MM.1S (cell line): Measurements from ENCODE around the gene FBXO48.

Source experiments
- DNase-seq: peaks from one replicate; pipeline ENCODE4 v3.0.0-alpha.2; 2015
- H2AFZ ChIP-seq: fragments of 300-600 bp; sonication (generic); 2 replicates; pipeline ENCODE4 v1.6.0; 2016; ENCODE audit warnings: antibody characterized with exemption, low read length
- H3F3A ChIP-seq: fragments of 300-600 bp; sonication (generic); 2 replicates; pipeline ENCODE4 v1.6.1; 2016; ENCODE audit warnings: mild to moderate bottlenecking, antibody characterized with exemption, low read length, moderate library complexity, mixed read lengths; ENCODE audit not compliant: insufficient read depth
- H3K27ac ChIP-seq: fragments of 300-600 bp; sonication (generic); 2 replicates; pipeline ENCODE4 v1.5.1; 2016; ENCODE audit warnings: mild to moderate bottlenecking, low read length
- H3K27me3 ChIP-seq: fragments of 300-600 bp; sonication (generic); replicated peaks from 2 replicates; pipeline ENCODE4 v1.6.0; 2016; ENCODE audit warnings: low read length; ENCODE audit not compliant: insufficient read depth
- H3K36me3 ChIP-seq: fragments of 300-600 bp; sonication (generic); replicated peaks from 2 replicates; pipeline ENCODE4 v1.6.1; 2016; ENCODE audit warnings: mild to moderate bottlenecking, low read length, mixed read lengths; ENCODE audit not compliant: insufficient read depth
- H3K4me1 ChIP-seq: fragments of 300-600 bp; sonication (generic); 2 replicates; pipeline ENCODE4 v1.6.1; 2016; ENCODE audit warnings: low read length, mixed read lengths
- H3K4me2 ChIP-seq: fragments of 300-600 bp; sonication (generic); 2 replicates; pipeline ENCODE4 v1.6.0; 2016; ENCODE audit warnings: low read depth, low read length
- H3K4me3 ChIP-seq: fragments of 300-600 bp; sonication (generic); 2 replicates; pipeline ENCODE4 v1.5.1; 2016; ENCODE audit warnings: low read length, mixed read lengths
- H3K79me2 ChIP-seq: fragments of 300-600 bp; sonication (generic); 2 replicates; pipeline ENCODE4 v1.6.1; 2016; ENCODE audit warnings: mixed run types, low read length, mixed read lengths
- H3K9ac ChIP-seq: fragments of 300-600 bp; sonication (generic); 2 replicates; pipeline ENCODE4 v1.6.1; 2016; ENCODE audit warnings: low read length, mixed read lengths
- H3K9me2 ChIP-seq: fragments of 300-600 bp; sonication (generic); replicated peaks from 2 replicates; pipeline ENCODE4 v1.6.1; 2016; ENCODE audit warnings: mild to moderate bottlenecking, low read length, mixed read lengths; ENCODE audit not compliant: insufficient read depth
- H3K9me3 ChIP-seq: fragments of 300-600 bp; sonication (generic); replicated peaks from 2 replicates; pipeline ENCODE4 v1.6.1; 2016; ENCODE audit warnings: mild to moderate bottlenecking, low read length, mixed read lengths; ENCODE audit not compliant: insufficient read depth
- H4K20me1 ChIP-seq: fragments of 300-600 bp; sonication (generic); 2 replicates; pipeline ENCODE4 v1.6.1; 2016; ENCODE audit warnings: mild to moderate bottlenecking, low read length, moderate library complexity, mixed read lengths; ENCODE audit not compliant: insufficient read depth
- EZH2 ChIP-seq: fragments of 300-600 bp; sonication (generic); optimal IDR thresholded peaks from 2 replicates; pipeline ENCODE3; 2017; ENCODE audit warnings: low read depth, mild to moderate bottlenecking, antibody characterized with exemption, low read length, mixed read lengths
- EZH2phosphoT487 ChIP-seq: fragments of 300-600 bp; sonication (generic); IDR thresholded peaks from 2 replicates; pipeline ENCODE4 v1.6.1; 2018; ENCODE audit warnings: antibody characterized with exemption, low read length
- TF ChIP-seq, protein P1 (sequence below): fragments of 300-600 bp; sonication (generic); IDR thresholded peaks from 2 replicates; pipeline ENCODE4 v1.5.1; 2016; ENCODE audit warnings: antibody characterized with exemption, low read length, mixed read lengths

FBXO48 gene

GRCh38 chr2:68472796-68473414 is 5.8 kb upstream of the FBXO48 start:
- no peak for DNase-seq
- H3K9me3 ChIP-seq = no peaks in the 10 kb centered on the region
- H3K9me2 ChIP-seq = no peaks in the 10 kb centered on the region
- H3K79me2 ChIP-seq = peaks cover 5% of the 10 kb centered on the region
- no peak overlapping the region for H3K4me2 ChIP-seq
- no peak overlapping the region for H3K27ac ChIP-seq
- no peak overlapping the region for H2AFZ ChIP-seq
- H3K4me1 ChIP-seq = peaks cover 5% of the 10 kb centered on the region; the same call in 1 of the 2 replicates
- no peaks in the 10 kb centered on the region for H3F3A ChIP-seq
- TF ChIP-seq EZH2 (no peak), EZH2phosphoT487 (no peak)
- TF ChIP-seq, protein P1, sequence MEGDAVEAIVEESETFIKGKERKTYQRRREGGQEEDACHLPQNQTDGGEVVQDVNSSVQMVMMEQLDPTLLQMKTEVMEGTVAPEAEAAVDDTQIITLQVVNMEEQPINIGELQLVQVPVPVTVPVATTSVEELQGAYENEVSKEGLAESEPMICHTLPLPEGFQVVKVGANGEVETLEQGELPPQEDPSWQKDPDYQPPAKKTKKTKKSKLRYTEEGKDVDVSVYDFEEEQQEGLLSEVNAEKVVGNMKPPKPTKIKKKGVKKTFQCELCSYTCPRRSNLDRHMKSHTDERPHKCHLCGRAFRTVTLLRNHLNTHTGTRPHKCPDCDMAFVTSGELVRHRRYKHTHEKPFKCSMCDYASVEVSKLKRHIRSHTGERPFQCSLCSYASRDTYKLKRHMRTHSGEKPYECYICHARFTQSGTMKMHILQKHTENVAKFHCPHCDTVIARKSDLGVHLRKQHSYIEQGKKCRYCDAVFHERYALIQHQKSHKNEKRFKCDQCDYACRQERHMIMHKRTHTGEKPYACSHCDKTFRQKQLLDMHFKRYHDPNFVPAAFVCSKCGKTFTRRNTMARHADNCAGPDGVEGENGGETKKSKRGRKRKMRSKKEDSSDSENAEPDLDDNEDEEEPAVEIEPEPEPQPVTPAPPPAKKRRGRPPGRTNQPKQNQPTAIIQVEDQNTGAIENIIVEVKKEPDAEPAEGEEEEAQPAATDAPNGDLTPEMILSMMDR = no peak
- H3K27me3 ChIP-seq = no peaks in the 10 kb centered on the region
- no peak overlapping the region for H3K4me3 ChIP-seq
- H3K9ac ChIP-seq = no peak overlapping the region
- H4K20me1 ChIP-seq = no peaks in the 10 kb centered on the region
- H3K36me3 ChIP-seq = no peaks in the 10 kb centered on the region

DNA sequence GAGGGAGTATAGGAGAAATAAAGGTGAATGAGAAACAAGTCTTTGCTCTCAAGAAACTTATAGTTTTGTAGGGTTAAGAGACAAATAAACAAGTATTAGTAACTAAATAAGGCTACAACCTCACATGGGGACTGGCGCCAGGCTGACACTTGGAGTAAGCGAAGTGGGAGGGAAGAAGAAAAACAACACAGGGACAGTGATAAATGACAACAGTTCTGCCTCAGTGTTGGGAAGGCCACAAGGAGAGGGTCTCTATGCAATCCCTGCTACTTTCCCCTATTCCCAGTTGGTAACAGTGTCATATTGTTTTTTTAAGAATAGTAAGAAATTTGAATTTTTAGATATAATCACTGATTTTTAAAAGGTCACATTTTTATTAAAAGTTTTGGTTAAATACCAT is 4.3 kb upstream of the FBXO48 start:
- Histone ChIP-seq H3K4me2 (no peak overlapping the region), H3K79me2 (peaks cover 12% of the 10 kb centered on the region), H3K4me1 (peaks cover 5% of the 10 kb centered on the region; the same call in 1 of the 2 replicates), H4K20me1 (no peaks in the 10 kb centered on the region), H3F3A (peaks cover 7% of the 10 kb centered on the region), H3K36me3 (no peaks in the 10 kb centered on the region), H3K9me3 (no peaks in the 10 kb centered on the region), H3K27ac (no peak overlapping the region), H3K9me2 (no peaks in the 10 kb centered on the region), H3K4me3 (no peak overlapping the region), H2AFZ (no peak overlapping the region), H3K9ac (no peak overlapping the region), H3K27me3 (no peaks in the 10 kb centered on the region)
- TF ChIP-seq EZH2 (no peak), EZH2phosphoT487 (no peak)
- TF ChIP-seq, protein P1 = no peak
- no peak for DNase-seq

DNA sequence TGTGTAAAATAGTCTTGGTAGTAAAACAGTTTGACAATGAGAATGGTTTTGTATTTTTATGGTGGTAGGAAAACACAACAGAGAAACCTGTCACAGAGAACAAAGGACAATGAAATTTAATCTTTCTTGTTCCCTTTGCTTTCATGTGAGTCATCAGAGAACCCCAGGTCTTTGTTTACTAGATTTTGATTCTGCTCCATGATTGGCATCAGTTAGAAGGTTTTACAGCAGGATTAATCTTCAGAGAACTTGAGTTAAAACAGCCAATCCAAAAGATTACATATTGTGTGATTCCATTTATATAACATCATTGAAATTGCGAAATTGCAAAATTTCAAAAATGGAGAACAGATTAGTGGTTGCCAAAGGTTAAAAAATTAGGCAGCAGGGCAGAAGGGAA is 2.8 kb upstream of the FBXO48 start:
- H3K4me3 ChIP-seq = no peak overlapping the region
- H3K27me3 ChIP-seq = no peaks in the 10 kb centered on the region
- peaks cover 19% of the 10 kb centered on the region for H3F3A ChIP-seq
- TF ChIP-seq EZH2 (no peak), EZH2phosphoT487 (no peak)
- TF ChIP-seq, protein P1 = no peak
- peaks cover 15% of the 10 kb centered on the region for H3K4me1 ChIP-seq
- DNase-seq = no peak
- no peaks in the 10 kb centered on the region for H3K9me2 ChIP-seq
- H2AFZ ChIP-seq = no peak overlapping the region
- no peaks in the 10 kb centered on the region for H3K9me3 ChIP-seq
- no peaks in the 10 kb centered on the region for H4K20me1 ChIP-seq
- H3K27ac ChIP-seq = no peak overlapping the region
- no peak overlapping the region for H3K4me2 ChIP-seq
- no peak overlapping the region for H3K9ac ChIP-seq
- H3K79me2 ChIP-seq = peaks cover 12% of the 10 kb centered on the region
- H3K36me3 ChIP-seq = no peaks in the 10 kb centered on the region
